Mucosa of gallbladder (tissue), 1 donor: ENCODE measurements around the gene RLN2. TPM values are rescaled to one million over a fixed set of nuclear protein-coding genes. Genes with fewer than 3 reads are reported as not detected.
A peak's percentile ranks its signal among the peaks of the same experiment; 100 is the strongest.
"Not testable (repeated sequence)": the region's sequence is repeated elsewhere in the genome, so short reads cannot be mapped to it uniquely, and the experiment has no call there.

Source experiments
- DNase-seq: peaks from one replicate; pipeline ENCODE4 v3.0.0-alpha.2; 2020; ENCODE audit warnings: low spot score
- total RNA-seq: library from RNA; stranded (reverse); gene quantifications from one replicate; pipeline ENCODE4 v1.2.1, GENCODE V29; 2021
- donor health status: DM: no; HTN: no; CAD: no.

Gene RLN2
- not detected for total RNA-seq

GRCh38 chr9:5303840-5304795, at the start of gene RLN2:
Gene RLN2 (minus strand): TSS chr9:5304716. CDS start chr9:5304580, 136 bp downstream.
- DNase-seq, result not testable (repeated sequence)

- no peak for DNase-seq
Observed at GRCh38 chr9:5354184-5354583, 49.7 kb upstream of the RLN2 start.

GRCh38 chr9:5352637-5353248, 48.2 kb upstream of the RLN2 start:
- no peak for DNase-seq

- not testable (repeated sequence) for DNase-seq
Observed at GRCh38 chr9:5338992-5339981, 34.8 kb upstream of the RLN2 start, which contains the start of gene RLN1. Gene RLN1 (minus strand): TSS chr9:5339876. CDS start chr9:5339746, 130 bp downstream.

GRCh38 chr9:5336688-5337087, 32.2 kb upstream of the RLN2 start:
- DNase-seq, result no peak

GRCh38 chr9:5331276-5331675, 26.8 kb upstream of the RLN2 start:
- DNase-seq, result not testable (repeated sequence)

GRCh38 chr9:5326893-5327548, 22.5 kb upstream of the RLN2 start:
- DNase-seq, result peak; percentile 63

- no peak for DNase-seq
Observed at GRCh38 chr9:5326187-5326586, 21.7 kb upstream of the RLN2 start.

GRCh38 chr9:5321601-5322000, 17.1 kb upstream of the RLN2 start:
- not testable (repeated sequence) for DNase-seq

GRCh38 chr9:5321058-5321457, 16.5 kb upstream of the RLN2 start:
- no peak for DNase-seq

GRCh38 chr9:5316406-5316805, 11.9 kb upstream of the RLN2 start:
- DNase-seq, result not testable (repeated sequence)

GRCh38 chr9:5315187-5315923, 10.8 kb upstream of the RLN2 start:
- DNase-seq, result no peak

- DNase-seq, result no peak
Observed at GRCh38 chr9:5310851-5311250, 6.3 kb upstream of the RLN2 start.

GRCh38 chr9:5305741-5306140, 1.2 kb upstream of the RLN2 start:
- DNase-seq, result no peak

GRCh38 chr9:5301544-5301943, 3.0 kb downstream of the RLN2 start:
- DNase-seq, result no peak

GRCh38 chr9:5292141-5292540, 12.4 kb downstream of the RLN2 start:
- DNase-seq, result no peak

- DNase-seq, result no peak
Observed at GRCh38 chr9:5288591-5288990, 15.9 kb downstream of the RLN2 start.

- DNase-seq, result no peak
Observed at GRCh38 chr9:5286262-5286661, 18.3 kb downstream of the RLN2 start.

- no peak for DNase-seq
Observed at GRCh38 chr9:5278486-5278885, 26.0 kb downstream of the RLN2 start.

GRCh38 chr9:5274770-5275169, 29.7 kb downstream of the RLN2 start:
- DNase-seq, result no peak
